GM18951 (cell line): Measurements from ENCODE around the gene CTNNA2.

Experiments used
- POLR2A ChIP-seq: IDR thresholded peaks from 4 replicates; pipeline ENCODE4 v1.6.1; 2011; ENCODE audit warnings: mild to moderate bottlenecking; ENCODE audit not compliant: insufficient read length, insufficient read depth; ENCODE audit errors: extremely low read depth
- in situ Hi-C: fragments of 300-500 bp; cut with MboI; formaldehyde crosslinking; loops from one replicate; pipeline ENCODE4 v1.12.0; 2022; ENCODE audit warnings: low sequenced_read_pairs, mixed read lengths, inconsistent platforms; ENCODE audit not compliant: unreplicated experiment

Gene CTNNA2

GRCh38 chr2:80322311-80322920, 809.6 kb downstream of the CTNNA2 start:
- in situ Hi-C loops: no loop called here
- TF ChIP-seq POLR2A: no peak

- in situ Hi-C loops: no loop called here
- TF ChIP-seq POLR2A: no peak
These were observed 810.1 kb downstream of the CTNNA2 start for GRCh38 chr2:80322958-80323357.

- no peak for TF ChIP-seq POLR2A
- in situ Hi-C loops: no loop called here
These were observed 810.8 kb downstream of the CTNNA2 start for GRCh38 chr2:80323610-80324009.

- in situ Hi-C loops: no loop called here
- no peak for TF ChIP-seq POLR2A
These were observed 811.7 kb downstream of the CTNNA2 start for GRCh38 chr2:80324525-80324924.

- no peak for TF ChIP-seq POLR2A
- in situ Hi-C loops: no loop called here
These were observed 813.4 kb downstream of the CTNNA2 start for GRCh38 chr2:80326214-80326613.

- no peak for TF ChIP-seq POLR2A
- in situ Hi-C loops: no loop called here
These were observed 814.0 kb downstream of the CTNNA2 start for GRCh38 chr2:80326861-80327260.

- TF ChIP-seq POLR2A: no peak
- in situ Hi-C loops: no loop called here
These were observed 815.3 kb downstream of the CTNNA2 start for GRCh38 chr2:80328159-80328571.

GRCh38 chr2:80329491-80329890, 816.6 kb downstream of the CTNNA2 start:
- no peak for TF ChIP-seq POLR2A
- in situ Hi-C loops: no loop called here

GRCh38 chr2:80330527-80331450, 817.9 kb downstream of the CTNNA2 start:
- in situ Hi-C loops: no loop called here

GRCh38 chr2:80333886-80334285, 821.0 kb downstream of the CTNNA2 start:
- TF ChIP-seq POLR2A: no peak
- in situ Hi-C loops: no loop called here

More at GRCh38 chr2:80330527-80331450, 817.9 kb downstream of the CTNNA2 start:
- TF ChIP-seq POLR2A: no peak

- in situ Hi-C loops: no loop called here
- TF ChIP-seq POLR2A: no peak
These were observed 822.6 kb downstream of the CTNNA2 start for GRCh38 chr2:80335411-80335810.

GRCh38 chr2:80338794-80339193, 825.9 kb downstream of the CTNNA2 start:
- in situ Hi-C loops: no loop called here
- TF ChIP-seq POLR2A: no peak

GRCh38 chr2:80340022-80340421, 827.2 kb downstream of the CTNNA2 start:
- TF ChIP-seq POLR2A: no peak
- in situ Hi-C loops: no loop called here

GRCh38 chr2:80348078-80348477, 835.2 kb downstream of the CTNNA2 start:
- TF ChIP-seq POLR2A: no peak
- in situ Hi-C loops: no loop called here
